HG02571 (cell line): ENCODE data around the gene DCTN4.
A peak's percentile ranks its signal among the peaks of the same experiment; 100 is the strongest.
"Not testable (repeated sequence)": the region's sequence is repeated elsewhere in the genome, so short reads cannot be mapped to it uniquely, and the experiment has no call there.

Experiments
- ATAC-seq: cut with Tn5 transposase; IDR thresholded peaks from one replicate; pipeline ENCODE4 v1.9.1; 2021; ENCODE audit warnings: mild to moderate bottlenecking, moderate library complexity; ENCODE audit not compliant: unreplicated experiment

Gene DCTN4

DNA sequence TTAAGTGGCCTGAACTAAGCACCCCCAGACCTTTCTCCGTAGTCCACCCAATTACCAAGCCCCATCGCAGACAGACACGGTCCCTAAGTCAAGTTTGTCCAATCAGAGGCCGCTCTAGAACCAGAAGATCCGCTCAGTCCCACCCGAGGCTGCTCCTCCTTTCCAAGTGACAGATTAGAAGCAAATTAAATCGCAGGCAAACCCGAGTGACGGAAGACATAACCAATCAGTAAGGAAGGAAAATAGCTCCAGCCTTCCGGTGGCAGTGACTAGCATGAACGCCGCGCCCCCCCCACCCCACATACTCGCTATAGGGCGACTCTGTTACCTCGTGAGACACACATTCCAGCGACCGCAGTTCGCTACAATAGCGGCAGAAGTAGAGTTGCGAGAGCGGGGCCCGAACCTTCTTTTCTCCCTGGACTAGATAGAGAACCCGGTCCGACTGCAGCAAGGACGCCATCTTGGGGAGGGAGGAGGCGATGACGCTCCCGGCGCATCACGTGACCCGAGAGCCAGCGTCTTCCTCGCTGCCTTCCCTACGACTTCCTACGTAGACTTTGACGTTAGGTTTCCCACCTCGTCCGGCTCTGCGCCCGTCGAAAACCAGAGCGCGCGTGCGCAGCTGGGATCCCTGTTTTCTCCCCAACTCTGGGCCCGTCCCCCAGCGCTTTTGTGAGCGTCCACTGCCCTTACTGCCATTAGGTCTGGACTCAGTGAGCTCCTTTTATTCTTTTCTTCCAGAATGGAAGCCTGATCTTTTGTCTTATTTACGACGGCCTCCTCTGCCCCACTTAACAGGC lies at the start of gene DCTN4:
TSS of gene DCTN4 (minus strand) at position 487 of the 803 bp plus-strand sequence. CDS start at position 463, 24 bp downstream.
- peak; percentile 96 for ATAC-seq

DNA sequence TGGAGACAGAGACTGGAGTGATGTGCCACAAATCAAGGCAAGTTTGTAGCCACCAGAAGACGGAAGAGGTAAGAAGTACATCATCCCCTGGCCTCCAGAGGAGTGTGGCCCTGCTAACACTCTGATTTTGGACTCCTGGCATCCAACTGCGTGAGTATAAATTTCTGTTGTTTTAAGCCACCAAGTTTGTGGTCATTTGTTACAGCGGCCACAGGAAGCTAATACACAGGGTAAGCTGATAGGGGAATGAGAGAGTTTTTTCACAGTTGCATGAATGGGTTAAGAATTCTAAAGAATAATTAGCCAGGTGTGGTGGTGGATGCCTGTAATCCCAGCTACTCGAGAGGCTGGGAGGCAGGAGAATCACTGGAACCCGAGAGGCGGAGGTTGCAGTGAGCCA lies 45.6 kb upstream of the DCTN4 start:
- no peak for ATAC-seq

DNA sequence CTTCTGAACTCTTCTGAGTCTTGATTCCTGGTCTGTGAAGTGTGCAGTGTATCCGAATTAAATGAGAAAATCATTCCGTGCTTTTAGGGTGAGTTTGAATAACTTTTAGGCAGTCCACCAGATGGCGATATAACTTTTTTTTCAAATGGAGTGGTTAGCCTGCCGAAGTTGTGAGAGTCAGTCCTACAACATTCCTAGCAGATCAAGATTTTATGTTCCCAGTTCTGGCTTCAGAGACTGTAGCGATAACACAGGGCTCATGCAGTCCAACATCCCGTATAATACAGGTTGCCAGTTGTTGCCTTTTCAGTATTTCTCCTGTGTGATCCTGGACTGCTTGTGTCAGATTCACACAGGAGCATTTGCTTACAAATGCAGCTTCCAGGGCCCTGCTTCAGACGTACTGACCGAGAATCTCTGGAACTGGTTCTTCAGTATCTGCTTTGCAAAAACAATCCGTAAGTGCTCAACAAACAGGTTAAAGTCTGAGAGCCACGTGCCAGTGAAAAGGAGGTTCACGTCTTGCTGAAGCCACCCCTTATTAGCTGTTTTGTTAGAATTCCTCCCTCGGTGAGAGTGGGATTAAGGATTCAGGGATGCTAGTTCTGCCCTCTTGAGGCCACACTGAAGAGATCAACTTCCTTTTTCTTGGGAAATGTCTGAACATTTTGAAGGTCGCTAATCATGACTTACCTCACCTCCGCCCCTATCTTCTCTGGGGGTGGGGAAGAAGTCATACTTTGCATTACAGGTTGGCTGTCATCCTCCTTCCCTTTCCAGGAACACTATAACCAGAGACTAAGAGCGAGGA lies 42.5 kb upstream of the DCTN4 start:
- ATAC-seq = no peak

DNA sequence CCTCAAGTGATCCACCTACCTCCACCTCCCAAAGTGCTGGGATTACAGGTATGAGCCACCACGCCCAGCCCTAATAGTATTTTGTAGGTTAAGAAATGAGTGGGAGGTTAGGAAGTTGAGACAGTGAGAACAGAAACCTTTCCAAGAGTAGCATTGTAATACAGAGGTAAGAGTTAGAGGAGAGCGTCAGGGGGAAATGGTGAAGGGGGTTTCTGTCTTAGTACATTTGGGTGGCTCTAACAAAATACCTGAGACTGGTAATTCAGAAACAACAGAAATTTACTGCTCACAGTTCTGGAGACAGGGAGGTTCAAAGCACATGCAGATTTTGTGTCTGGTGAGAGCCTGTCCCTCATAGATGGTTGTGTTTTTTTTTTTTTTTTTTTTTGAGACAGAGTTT lies 38.6 kb upstream of the DCTN4 start:
- ATAC-seq = no peak

DNA sequence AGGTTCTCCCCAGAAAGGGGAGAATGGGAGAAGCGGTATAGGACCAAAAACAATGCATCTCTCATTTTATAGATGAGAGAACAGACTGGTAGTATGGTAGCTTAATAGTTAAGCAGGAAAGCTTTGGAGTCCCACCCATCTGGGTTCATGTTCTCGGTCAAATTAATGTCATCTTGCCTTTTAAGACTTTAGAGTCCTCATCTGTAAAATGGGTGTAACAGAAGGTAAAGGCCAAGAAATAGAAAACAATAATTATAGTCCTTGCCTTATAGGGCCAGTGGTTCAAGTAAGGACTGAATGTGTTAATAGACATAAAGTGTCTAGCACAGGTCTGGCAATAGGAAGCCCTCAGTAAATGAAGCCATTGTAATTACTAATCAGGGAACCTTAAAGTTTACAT lies 36.1 kb upstream of the DCTN4 start:
- no peak for ATAC-seq

DNA sequence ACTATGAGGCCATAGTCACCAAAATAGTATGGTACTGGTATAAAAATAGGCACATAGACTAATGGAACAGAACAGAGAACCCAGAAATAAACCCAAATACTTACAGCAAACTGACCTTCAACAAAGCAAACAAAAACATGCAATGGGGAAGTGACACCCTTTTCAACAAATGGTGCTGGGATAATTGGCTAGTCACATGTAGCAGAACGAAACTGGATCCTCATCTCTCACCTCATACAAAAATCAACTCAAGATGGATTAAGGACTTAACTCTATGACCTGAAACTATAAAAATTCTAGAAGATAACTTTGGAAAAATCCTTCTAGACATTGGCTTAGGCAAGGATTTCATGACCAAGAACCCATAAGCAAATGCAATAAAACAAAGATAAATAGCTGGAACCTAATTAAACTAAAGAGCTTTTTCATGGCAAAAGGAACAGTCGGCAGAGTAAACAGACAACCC lies 34.6 kb upstream of the DCTN4 start:
- ATAC-seq = not testable (repeated sequence)

DNA sequence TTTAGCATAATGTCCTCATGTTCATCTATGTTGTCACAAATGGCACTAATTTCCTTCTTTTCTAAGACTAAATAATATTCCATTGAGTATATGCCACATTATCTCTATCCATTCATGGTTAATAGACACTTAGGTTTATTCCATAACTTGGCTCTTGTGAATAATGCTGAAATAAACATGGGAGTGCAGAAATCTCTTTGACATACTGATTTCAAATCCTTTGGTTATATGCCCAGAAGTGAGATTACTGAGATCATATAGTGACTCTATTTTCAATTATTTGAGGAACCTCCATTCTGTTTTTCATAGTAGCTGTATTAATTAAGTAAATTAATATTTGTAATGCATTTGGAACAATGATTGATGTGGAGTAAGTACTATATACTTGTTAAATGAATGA lies 32.7 kb upstream of the DCTN4 start:
- no peak for ATAC-seq

DNA sequence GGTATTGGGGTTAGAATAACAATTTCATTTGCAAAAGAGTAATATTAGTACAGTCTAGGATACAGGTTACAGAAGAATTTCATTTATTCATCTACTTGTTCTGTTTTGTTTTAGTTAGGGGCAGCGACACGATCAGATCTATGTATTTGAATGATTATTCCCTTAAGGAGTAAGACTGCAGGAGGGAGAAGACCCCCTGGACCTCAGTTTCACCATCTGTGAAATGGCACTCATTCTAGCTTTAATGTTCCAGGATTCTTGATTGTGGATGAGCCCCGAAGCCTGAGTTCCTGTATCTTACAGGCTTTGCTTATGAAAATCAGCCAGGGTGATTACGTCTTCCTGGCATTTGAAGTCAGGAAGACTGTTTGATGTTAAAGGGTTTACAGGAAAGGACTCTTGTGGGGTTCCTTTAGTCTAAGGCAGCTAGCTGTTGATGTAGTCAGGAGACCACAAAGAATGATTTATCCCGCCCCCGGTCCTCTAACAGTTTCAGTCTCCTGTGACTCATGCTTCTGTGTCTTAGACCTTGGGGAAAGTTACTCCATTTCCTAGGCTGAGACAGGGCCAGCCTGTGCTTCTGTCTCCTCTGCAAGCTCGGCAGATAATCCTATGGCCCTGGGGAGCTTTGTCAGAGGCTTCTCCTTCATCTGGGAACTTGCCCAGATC lies 31.3 kb upstream of the DCTN4 start:
- peak; percentile 97 for ATAC-seq

DNA sequence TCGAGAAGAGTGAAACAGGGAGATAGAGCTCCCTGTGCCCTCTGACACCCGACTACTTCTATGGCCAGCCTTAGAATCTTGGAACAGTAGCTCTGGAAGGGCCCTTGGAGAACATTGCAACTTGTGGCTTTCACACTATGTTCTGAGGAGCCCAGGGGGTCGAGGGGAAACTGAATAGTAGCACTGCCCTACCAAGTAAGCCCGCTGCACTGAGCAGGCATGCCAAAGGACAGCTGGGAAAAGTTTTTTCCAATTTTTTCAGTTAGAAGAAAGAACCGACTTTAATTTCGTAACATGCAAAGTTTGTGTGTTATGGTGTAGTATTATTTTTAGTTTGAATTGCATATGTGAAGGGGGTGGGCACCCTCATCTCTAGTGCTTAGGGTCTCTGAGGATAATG lies 30.6 kb upstream of the DCTN4 start:
- ATAC-seq = no peak

DNA sequence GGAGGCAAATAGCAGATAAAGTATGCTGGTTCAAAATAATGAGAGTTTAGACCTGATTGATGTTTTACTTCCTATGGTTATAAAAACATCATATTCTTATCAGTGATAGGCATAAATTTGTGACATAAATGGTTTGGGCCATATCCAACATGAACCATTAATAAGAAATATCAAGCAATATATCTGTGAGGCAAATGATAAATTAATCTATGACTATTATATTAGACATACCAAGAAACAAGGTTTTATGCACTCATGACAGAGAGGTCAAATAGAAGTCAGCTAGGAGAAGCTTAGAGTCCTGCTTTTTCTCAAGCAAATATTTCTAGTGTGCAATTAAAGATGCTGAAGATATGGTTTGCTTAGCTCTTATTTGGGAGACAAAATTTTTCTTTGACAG lies 30.2 kb upstream of the DCTN4 start:
- no peak for ATAC-seq

DNA sequence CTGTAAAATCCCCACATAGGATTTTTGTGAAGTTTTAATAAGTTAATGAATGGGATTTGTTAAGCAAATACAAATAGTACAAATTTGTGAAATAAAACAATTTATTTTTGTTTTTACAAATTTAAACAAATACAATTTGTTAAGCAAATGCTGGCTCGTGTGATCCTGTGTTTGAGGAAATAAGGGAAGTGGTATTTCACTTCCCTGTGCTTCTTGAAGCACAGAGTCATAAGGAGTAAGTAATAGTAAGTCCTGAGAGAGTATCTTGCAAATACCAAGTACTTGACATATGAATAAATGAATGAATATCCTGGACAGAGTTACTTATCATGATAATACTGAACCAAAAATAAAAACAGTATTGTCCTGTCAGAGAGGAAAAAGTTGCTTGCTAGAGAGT lies 28.8 kb upstream of the DCTN4 start:
- ATAC-seq = no peak

DNA sequence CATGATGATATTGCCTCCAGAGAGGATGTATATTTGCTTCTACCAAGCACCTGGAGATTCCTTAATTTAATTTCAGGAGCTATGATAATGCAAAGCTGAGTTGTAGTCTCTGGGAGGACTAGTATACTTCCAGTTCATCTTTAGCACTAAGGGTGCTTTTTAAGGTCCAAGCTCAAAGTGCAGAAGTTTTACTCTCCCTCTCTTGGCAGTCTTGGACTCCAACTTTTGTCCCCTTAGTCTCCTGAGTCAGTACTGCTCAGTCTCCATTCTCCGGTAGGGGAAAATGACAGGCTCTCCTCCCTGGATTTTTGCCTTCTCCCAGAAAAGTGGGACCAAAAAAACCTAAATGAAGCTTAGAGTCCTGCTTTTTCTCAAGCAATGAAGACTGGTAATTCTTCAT lies 28.1 kb upstream of the DCTN4 start:
- no peak for ATAC-seq

DNA sequence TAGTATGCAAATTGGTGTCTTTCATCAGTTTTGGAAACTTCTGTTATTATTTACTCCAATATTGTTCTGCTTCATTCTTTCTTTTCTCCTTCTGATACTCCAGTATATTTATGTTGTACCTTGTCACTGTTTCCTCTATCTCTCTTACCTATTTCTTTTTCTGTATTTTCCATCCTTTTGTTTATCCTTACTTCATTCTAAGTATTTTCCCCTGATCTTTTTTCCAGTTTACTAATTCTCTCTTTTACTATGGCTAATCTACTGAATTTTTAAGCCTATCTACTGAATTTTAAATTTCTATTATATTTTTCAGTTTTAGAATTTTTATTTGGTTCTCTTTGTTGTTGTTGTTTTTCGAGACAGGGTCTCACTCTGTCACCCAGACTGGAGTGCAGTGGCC lies 27.1 kb upstream of the DCTN4 start:
- no peak for ATAC-seq

DNA sequence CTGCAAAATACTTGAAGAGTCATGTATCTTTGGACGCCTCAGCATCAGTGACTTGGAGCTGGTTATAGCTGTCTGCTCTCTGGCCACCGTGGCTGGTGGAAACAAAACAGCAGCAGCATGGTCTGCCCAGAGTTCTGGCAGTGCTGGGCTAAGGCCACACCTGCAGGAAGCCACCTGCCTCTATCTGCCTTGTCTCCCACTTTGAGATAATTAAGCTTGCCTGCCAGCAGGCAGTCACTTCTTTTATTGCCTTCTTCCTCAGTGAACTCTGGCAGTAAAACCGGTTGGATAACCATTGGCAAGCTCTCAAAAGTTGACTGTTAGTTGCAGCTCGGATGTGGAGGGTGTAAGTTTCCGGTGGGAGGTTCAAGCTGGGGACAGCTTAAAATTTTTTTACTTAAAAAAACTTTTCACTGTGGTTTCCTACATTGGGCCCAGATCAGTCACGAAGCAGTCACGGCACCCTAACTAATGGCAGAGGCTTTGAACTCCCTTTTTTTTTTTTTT lies 24.7 kb upstream of the DCTN4 start:
- ATAC-seq = peak; percentile 31

DNA sequence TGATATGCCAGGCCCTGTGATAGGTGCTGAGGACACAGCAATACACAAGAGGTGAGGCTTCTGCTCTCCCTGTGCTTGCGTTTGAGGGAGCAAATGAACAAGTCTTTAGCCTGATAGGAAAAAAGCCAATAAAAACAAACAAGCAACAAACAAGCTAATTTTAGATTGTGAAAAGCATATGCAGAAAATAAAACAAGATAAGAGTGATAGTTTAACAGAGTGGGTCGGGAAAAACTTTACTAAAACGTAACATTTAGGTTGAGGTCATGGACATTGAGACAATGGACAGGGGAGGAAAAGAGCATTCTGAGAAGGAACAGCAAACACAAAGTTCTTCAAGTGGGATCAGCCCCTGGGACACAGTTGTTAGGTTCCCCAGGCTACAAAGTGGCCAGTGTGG lies 24.0 kb upstream of the DCTN4 start:
- ATAC-seq = no peak

DNA sequence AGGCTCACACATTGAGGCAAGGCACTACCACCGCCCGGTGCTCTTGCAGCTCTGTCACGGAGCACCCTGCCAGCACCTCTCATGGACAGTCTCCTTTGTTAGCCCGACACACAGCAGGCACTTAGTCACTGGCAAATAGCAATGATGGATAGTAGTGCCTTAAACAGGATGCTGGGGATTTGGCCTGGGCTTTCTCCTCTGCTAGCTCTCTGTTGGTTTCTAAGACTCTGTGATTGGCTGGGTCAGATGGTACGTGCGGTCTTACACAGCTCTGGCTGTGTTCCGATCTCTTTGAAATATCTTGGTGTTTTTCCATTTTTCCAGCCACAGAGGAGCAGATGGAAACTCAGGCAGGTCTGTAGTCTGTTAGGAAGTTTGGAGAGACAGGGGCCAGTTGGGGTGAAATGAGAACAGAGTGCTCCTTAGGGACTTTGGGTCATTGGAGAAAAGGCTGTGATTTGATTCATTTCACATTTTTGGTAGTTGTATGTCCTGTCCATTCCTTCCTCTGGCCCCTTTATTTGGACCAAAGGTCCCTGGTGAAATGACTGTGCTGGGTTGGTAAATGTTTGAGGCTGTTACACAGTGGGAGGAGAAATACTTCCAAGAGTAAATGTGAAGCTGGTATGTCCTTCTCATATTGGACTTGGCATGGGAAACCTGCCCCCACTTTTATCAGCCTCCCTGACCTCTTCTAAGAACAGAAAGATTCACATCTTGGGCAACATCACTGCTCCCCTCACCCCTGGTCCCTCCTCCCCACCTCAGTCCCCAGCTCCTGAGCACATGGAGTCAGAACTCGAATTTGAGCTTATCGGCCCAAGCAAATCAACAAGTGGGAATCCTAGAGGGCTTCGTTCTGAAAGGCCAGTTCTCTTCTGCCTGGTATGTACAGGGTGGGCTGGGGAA lies 23.1 kb upstream of the DCTN4 start:
- no peak for ATAC-seq

DNA sequence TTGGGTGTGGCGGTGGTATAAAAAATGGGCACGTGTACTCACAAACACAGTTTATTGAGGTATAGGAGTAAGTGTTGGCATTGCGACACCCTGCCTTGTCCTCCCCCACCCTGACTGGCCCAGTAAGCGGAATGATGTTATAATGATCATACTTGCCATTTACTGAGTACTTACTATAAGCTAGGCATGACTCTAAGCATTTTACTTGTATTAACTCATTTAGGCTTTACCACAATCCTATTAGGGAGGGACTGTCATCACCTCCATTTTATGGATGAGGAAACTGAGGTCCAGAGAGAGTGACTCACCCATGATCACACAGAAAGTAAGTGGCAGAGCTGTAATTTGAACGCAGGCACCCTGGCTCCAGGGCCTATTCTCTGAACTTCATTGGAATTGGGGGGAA lies 22.0 kb upstream of the DCTN4 start:
- ATAC-seq = no peak

DNA sequence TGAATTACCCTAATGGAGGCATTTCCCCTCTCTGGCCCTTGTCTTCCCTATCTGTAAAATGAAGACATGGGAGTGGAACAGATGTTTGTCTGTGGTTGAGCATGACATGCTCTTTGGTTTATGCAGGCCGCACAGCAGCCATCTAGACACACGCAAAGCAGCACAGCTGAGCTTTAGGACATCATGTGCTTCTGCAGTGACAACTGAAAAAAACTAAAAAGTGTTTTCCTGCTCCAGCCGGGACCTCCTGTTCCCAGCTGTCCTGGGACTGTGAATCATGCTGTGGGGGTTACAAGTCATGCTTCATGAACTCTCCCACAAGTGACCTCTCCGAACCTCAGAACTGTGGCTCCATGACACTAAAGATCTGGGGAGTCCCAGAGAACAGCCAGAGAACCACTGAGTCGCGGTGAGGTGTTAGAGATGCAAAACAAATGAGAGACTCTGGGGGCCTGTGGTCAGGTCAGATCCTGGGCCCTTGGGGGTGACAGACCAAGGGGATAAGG lies 21.4 kb upstream of the DCTN4 start:
- peak; percentile 50 for ATAC-seq

DNA sequence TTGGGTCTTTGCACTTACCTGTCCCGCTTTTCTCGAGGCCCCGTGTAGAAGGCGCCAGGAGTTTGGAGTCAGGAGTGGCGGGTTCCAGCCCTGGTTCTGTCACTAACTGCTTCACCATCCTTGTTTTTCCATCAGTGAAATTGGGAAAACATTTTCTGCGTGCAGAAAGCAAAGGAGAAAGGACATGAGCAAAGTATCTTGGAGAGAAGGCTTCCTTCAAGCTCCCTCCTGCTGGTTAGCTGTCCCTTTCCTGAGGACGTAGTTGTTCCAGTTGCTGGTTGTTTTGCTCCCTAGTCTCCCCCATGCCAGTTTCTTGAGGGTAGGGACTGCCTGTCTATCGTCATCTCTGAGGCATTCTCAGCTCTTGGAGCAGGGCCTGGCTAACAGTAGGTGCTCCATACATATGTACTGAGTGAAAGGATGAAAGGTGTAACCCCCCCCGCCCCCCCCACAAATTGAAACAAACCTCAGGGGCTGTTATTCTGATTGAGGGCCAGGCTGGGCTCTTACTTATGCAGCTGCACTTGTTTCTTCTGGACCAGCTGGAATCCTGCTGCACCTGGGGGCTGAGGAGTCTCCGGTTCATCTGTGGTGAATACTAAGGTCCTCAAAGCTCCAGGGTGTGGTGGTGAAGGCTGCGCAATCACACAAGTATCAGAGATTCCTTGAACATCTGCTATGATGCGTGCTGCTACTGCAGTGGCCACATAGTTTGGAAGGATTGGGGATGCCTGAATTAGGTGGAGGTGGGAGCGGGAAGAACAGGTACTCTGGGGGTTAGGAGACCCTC lies 20.8 kb upstream of the DCTN4 start:
- ATAC-seq = no peak
